Transverse colon (tissue), 4 donors: ENCODE measurements around the gene ZNF8. TPM values are rescaled to one million over a fixed set of nuclear protein-coding genes. Genes with fewer than 3 reads are reported as not detected.

ENCODE experiments used
- DNase-seq: peaks from one replicate; pipeline ENCODE4 v3.0.0-alpha.2; 2019
- H3K27ac ChIP-seq, 4 donors: fragments of 200-600 bp; sonication (generic); 2 replicates each; pipeline ENCODE4 v1.5.1; 2016 to 2018; ENCODE audit warnings: inconsistent platforms in 4 of 4
- H3K27me3 ChIP-seq: fragments of 200-600 bp; sonication (generic); 2 replicates; pipeline ENCODE4 v1.5.1; 2017; ENCODE audit warnings: inconsistent platforms
- H3K36me3 ChIP-seq, 4 donors: fragments of 200-600 bp; sonication (generic); 2 replicates each; pipeline ENCODE4 v1.5.1; 2017 to 2019; ENCODE audit warnings: inconsistent platforms in 4 of 4
- H3K4me1 ChIP-seq, 4 donors: fragments of 200-600 bp; sonication (generic); 2 replicates each; pipeline ENCODE4 v1.5.1; 2017 to 2020; ENCODE audit warnings: inconsistent platforms in 4 of 4
- H3K4me3 ChIP-seq, 4 donors: fragments of 200-600 bp; sonication (generic); 1 replicate in 1 of 4; 2 replicates in 3 of 4; pipeline versions ENCODE4 v1.5.1 to v1.6.1; 2017 to 2019; ENCODE audit warnings: inconsistent platforms in 4 of 4
- H3K9me3 ChIP-seq, 2 donors: fragments of 200-600 bp; sonication (generic); 2 replicates each; pipeline ENCODE4 v1.5.1; 2017 to 2019; ENCODE audit warnings: inconsistent platforms in 2 of 2
- CTCF ChIP-seq, 5 experiments: fragments of 200-600 bp in 3 of 5; fragments of 450-650 bp in 2 of 5; sonication (generic) in 3 of 5; IDR thresholded peaks; 1 replicate in 2 of 5; 2 replicates in 3 of 5; pipeline ENCODE4 v1.5.1; 2016 to 2017; ENCODE audit warnings: antibody characterized with exemption in 5 of 5, inconsistent platforms in 3 of 5, mild to moderate bottlenecking in 2 of 5, moderate library complexity in 1 of 5
- EP300 ChIP-seq: sonication (generic); formaldehyde crosslinking; IDR thresholded peaks from one replicate; pipeline ENCODE4 v1.6.1; 2017; ENCODE audit warnings: antibody characterized with exemption, low read depth
- POLR2A ChIP-seq: fragments of 450-650 bp; IDR thresholded peaks from one replicate; pipeline ENCODE4 v1.6.1; 2016; ENCODE audit warnings: antibody characterized with exemption, mild to moderate bottlenecking, moderate library complexity
- POLR2AphosphoS5 ChIP-seq, 3 donors: sonication (generic); formaldehyde crosslinking; IDR thresholded peaks; one replicate each; pipeline ENCODE4 v1.6.1; 2016; ENCODE audit warnings: antibody characterized with exemption in 3 of 3
- WGBS, 2 donors: methylation state at CpG; one replicate each; pipeline ENCODE4 v1.1.5; 2018; ENCODE audit warnings: low coverage in 1 of 2; 5-methylcytosine and 5-hydroxymethylcytosine counted together
- in situ Hi-C, 4 donors: fragments of 200-750 bp; cut with MboI; loops; one replicate each; pipeline versions ENCODE4 v1.15.0 to v1.15.1; 2017; ENCODE audit warnings: low sequenced_read_pairs in 3 of 4, low pct_ligation_motif_present in 1 of 4, low pct_unique_long_range_greater_than_20kb in 1 of 4
- intact Hi-C: fragments of 100-400 bp; cut with DNase I; formaldehyde crosslinking; loops from one replicate; pipeline ENCODE4 v1.15.1; 2023; ENCODE audit warnings: low total_unique reads
- small RNA-seq, 4 donors: library from RNA; depleted of rRNA; stranded (forward); fragments of <200 nt; gene quantifications; one replicate each; pipeline ENCODE3, GENCODE V24; 2016
- total RNA-seq, 4 donors: library from RNA; depleted of rRNA; stranded (reverse); fragments of >200 nt; gene quantifications; one replicate each; pipeline ENCODE4 v1.1.0, GENCODE V29; 2016

ZNF8 gene
- total RNA-seq, 4 donors from 2014 or later: 4.6 to 6.6 (median 6.3) TPM

- Histone ChIP-seq H3K27ac (no peak overlapping the region), H3K4me3 (no peak overlapping the region), H3K9me3 (no peaks in the 10 kb centered on the region), H3K4me1 (peaks cover 0 to 27% (median 15%) of the 10 kb centered on the region in 4 donors), H3K27me3 (peaks cover 58% of the 10 kb centered on the region), H3K36me3 (no peaks in the 10 kb centered on the region)
- WGBS, 2 donors: 86 to 90% methylated on average over 3 to 23 of the region's 23 CpGs
- intact Hi-C loops: no loop called here
- DNase-seq: no peak
- in situ Hi-C loops: no loop called here
- TF ChIP-seq POLR2AphosphoS5 (IDR thresholded peaks at IDR 0.05): no peak
- TF ChIP-seq EP300: no peak
- TF ChIP-seq CTCF (IDR thresholded peaks at IDR 0.05): no peak
- TF ChIP-seq POLR2A: no peak
These were observed 73.4 kb downstream of the ZNF8 start for GRCh38 chr19:58351990-58352755.

Small RNA genes within 50 kb of the gene (small RNA-seq; reads per million reads assigned to genes)
- gene MIR6806: 0 to 0.53 (median 0.14) reads per million in 4 donors

Other genes starting within 250 kb of the ZNF8 start
- not detected for gene ZSCAN1, start 244.9 kb upstream of the ZNF8 start, total RNA-seq
- 10 to 100 TPM in 1 of 4 donors, 1 to 10 TPM in 3; 1.6 to 20.9 (median 2.1) TPM for gene ZNF135, start 219.7 kb upstream of the ZNF8 start, total RNA-seq
- gene ZSCAN18, start 180.7 kb upstream of the ZNF8 start, total RNA-seq: 10 to 100 TPM; 30.4 to 50.0 (median 42.8) TPM
- 1 to 10 TPM in 3 of 4 donors, under 1 TPM in 1; 0.60 to 5.5 (median 4.0) TPM for gene ZNF329, start 128.2 kb upstream of the ZNF8 start, total RNA-seq
- gene ZNF274, start 95.9 kb upstream of the ZNF8 start, total RNA-seq: 10 to 100 TPM; 12.5 to 30.8 (median 19.0) TPM
- gene ZNF544, start 50.0 kb upstream of the ZNF8 start, total RNA-seq: 10 to 100 TPM in 3 of 4 donors, 1 to 10 TPM in 1; 8.6 to 62.3 (median 25.1) TPM
- 10 to 100 TPM; 13.3 to 58.9 (median 36.2) TPM for gene ERVK3-1, start 26.4 kb downstream of the ZNF8 start, total RNA-seq
- 10 to 100 TPM in 1 of 4 donors, 1 to 10 TPM in 3; 3.0 to 11.6 (median 3.3) TPM for gene ZSCAN22, start 48.0 kb downstream of the ZNF8 start, total RNA-seq
- 10 to 100 TPM in 1 of 4 donors, 1 to 10 TPM in 1, under 1 TPM in 1, not detected in 1; 0.60 to 25.1 (median 3.7) TPM for gene A1BG, start 74.5 kb downstream of the ZNF8 start, total RNA-seq
- gene ZNF497, start 83.8 kb downstream of the ZNF8 start, total RNA-seq: 10 to 100 TPM in 1 of 4 donors, 1 to 10 TPM in 3; 1.3 to 19.3 (median 4.2) TPM
- 10 to 100 TPM in 1 of 4 donors, 1 to 10 TPM in 3; 3.7 to 10.7 (median 6.1) TPM for gene ZNF837, start 102.1 kb downstream of the ZNF8 start, total RNA-seq
- gene RPS5, start 108.3 kb downstream of the ZNF8 start, total RNA-seq: 1,000 to 10,000 TPM in 1 of 4 donors, 100 to 1,000 TPM in 3; 513 to 1,129 (median 743) TPM
- gene RNF225, start 116.7 kb downstream of the ZNF8 start, total RNA-seq: not detected
- 1 to 10 TPM; 3.4 to 8.3 (median 7.3) TPM for gene ZNF584, start 129.7 kb downstream of the ZNF8 start, total RNA-seq
- gene ZNF132, start 161.2 kb downstream of the ZNF8 start, total RNA-seq: 1 to 10 TPM; 3.0 to 5.1 (median 3.5) TPM
- 10 to 100 TPM in 1 of 4 donors, 1 to 10 TPM in 3; 3.0 to 10.6 (median 6.3) TPM for gene ZNF324B, start 172.7 kb downstream of the ZNF8 start, total RNA-seq
- 10 to 100 TPM in 3 of 4 donors, 1 to 10 TPM in 1; 9.4 to 27.5 (median 24.5) TPM for gene ZNF324, start 188.1 kb downstream of the ZNF8 start, total RNA-seq
- gene ZNF446, start 197.4 kb downstream of the ZNF8 start, total RNA-seq: 10 to 100 TPM in 3 of 4 donors, 1 to 10 TPM in 1; 2.8 to 54.6 (median 18.1) TPM
- gene SLC27A5, start 233.0 kb downstream of the ZNF8 start, total RNA-seq: 1 to 10 TPM in 3 of 4 donors, not detected in 1; 3.3 to 5.0 (median 4.4) TPM
- 10 to 100 TPM; 12.8 to 24.7 (median 18.1) TPM for gene ZBTB45, start 240.9 kb downstream of the ZNF8 start, total RNA-seq